B cell (primary cell): ENCODE results near the gene CPA2. TPM values are rescaled to one million over a fixed set of nuclear protein-coding genes. Genes with fewer than 3 reads are reported as not detected.

ENCODE experiments used
- ATAC-seq: fragments of 200-7000 bp; cut with Tn5 transposase; one replicate; pipeline ENCODE4 v1.10.0; 2021; ENCODE audit warnings: low read depth, mild to moderate bottlenecking, moderate number of reproducible peaks, moderate library complexity
- CTCF ChIA-PET: fragments of 350-600 bp; sonication (Branson Sonifier 250); formaldehyde crosslinking; loops from one replicate; lab custom pipeline; 2021; ENCODE audit warnings: antibody characterized with exemption, inconsistent platforms; lab: Charles Lee
- POLR2A ChIA-PET: fragments of 350-600 bp; sonication (Branson Sonifier 250); formaldehyde crosslinking; loops from one replicate; lab custom pipeline; 2021; ENCODE audit warnings: antibody characterized with exemption; lab: Charles Lee
- DNase-seq: peaks from one replicate; pipeline ENCODE4 v3.0.0; 2013
- H2AFZ ChIP-seq: 2 replicates; pipeline ENCODE4 v1.6.1; 2012; ENCODE audit warnings: mild to moderate bottlenecking, low read depth, low read length; ENCODE audit not compliant: insufficient read depth, poor library complexity, severe bottlenecking
- H3K27ac ChIP-seq, 2 donors: 1 replicate in 1 of 2; 2 replicates in 1 of 2; pipeline ENCODE4 v1.5.1; 2012 to 2013; ENCODE audit warnings: low read length in 2 of 2, mild to moderate bottlenecking in 2 of 2, moderate library complexity in 1 of 2
- H3K27me3 ChIP-seq, 4 experiments: fragments of 200-600 bp in 1 of 4; sonication (generic) in 1 of 4; replicated peaks in 1 of 4; 1 replicate in 2 of 4; 2 replicates in 2 of 4; pipeline versions ENCODE4 v1.6.1 to v1.7.0; 2013 to 2016; ENCODE audit warnings: low read length in 3 of 4, mild to moderate bottlenecking in 2 of 4, mixed read lengths in 1 of 4, moderate library complexity in 1 of 4; ENCODE audit not compliant: insufficient read depth in 4 of 4, control insufficient read depth in 3 of 4; ENCODE audit errors: control extremely low read depth in 1 of 4
- H3K36me3 ChIP-seq, 2 experiments: replicated peaks in 1 of 2; 1 replicate in 1 of 2; 2 replicates in 1 of 2; pipeline versions ENCODE4 v1.6.1 to v1.7.1; 2013; ENCODE audit warnings: low read length in 1 of 2; ENCODE audit not compliant: insufficient read depth in 2 of 2, control insufficient read depth in 1 of 2; ENCODE audit errors: control extremely low read depth in 1 of 2, extremely low read depth in 1 of 2
- H3K4me1 ChIP-seq, 2 donors: fragments of 200-600 bp in 1 of 2; sonication (generic) in 1 of 2; 1 replicate in 1 of 2; 2 replicates in 1 of 2; pipeline versions ENCODE4 v1.5.1 to v1.6.1; 2013 to 2017; ENCODE audit warnings: low read length in 2 of 2; ENCODE audit not compliant: control insufficient read depth in 2 of 2, insufficient read depth in 2 of 2
- H3K4me2 ChIP-seq: replicated peaks from 2 replicates; pipeline ENCODE3; 2012; ENCODE audit warnings: mild to moderate bottlenecking, low read depth, low read length; ENCODE audit not compliant: poor library complexity, severe bottlenecking
- H3K4me3 ChIP-seq, 5 experiments: fragments of 200-600 bp in 1 of 5; sonication (generic) in 1 of 5; 1 replicate in 3 of 5; 2 replicates in 2 of 5; pipeline versions ENCODE4 v1.5.1 to v1.7.0; 2011 to 2016; ENCODE audit warnings: low read length in 4 of 5, mild to moderate bottlenecking in 4 of 5, low read depth in 2 of 5, control low read depth in 1 of 5, moderate library complexity in 1 of 5; ENCODE audit not compliant: insufficient read depth in 1 of 5; ENCODE audit errors: control extremely low read depth in 1 of 5, extremely low read depth in 1 of 5
- H3K79me2 ChIP-seq: fragments of 200-600 bp; sonication (generic); one replicate; pipeline ENCODE4 v1.6.0; 2016; ENCODE audit warnings: low read length; ENCODE audit not compliant: control insufficient read depth, insufficient read depth
- H3K9ac ChIP-seq: fragments of 200-600 bp; sonication (generic); 2 replicates; pipeline ENCODE4 v1.6.1; 2017; ENCODE audit warnings: mild to moderate bottlenecking, low read length, moderate library complexity
- H3K9me3 ChIP-seq, 3 donors: one replicate each; pipeline versions ENCODE4 v1.6.1 to v1.7.1; 2013; ENCODE audit warnings: low read length in 2 of 3; ENCODE audit not compliant: control insufficient read depth in 2 of 3, insufficient read depth in 1 of 3; ENCODE audit errors: control extremely low read depth in 1 of 3
- H4K20me1 ChIP-seq: 2 replicates; pipeline ENCODE4 v1.6.0; 2012; ENCODE audit warnings: mild to moderate bottlenecking, low read length; ENCODE audit not compliant: insufficient read depth, control insufficient read depth, poor library complexity, severe bottlenecking
- H3K27ac Mint-ChIP-seq: one replicate; pipeline ENCODE4 v1.8.0; 2021; ENCODE audit warnings: mixed read lengths
- H3K27me3 Mint-ChIP-seq: one replicate; pipeline ENCODE4 v1.8.0; 2021; ENCODE audit warnings: mixed read lengths
- H3K4me1 Mint-ChIP-seq: one replicate; pipeline ENCODE4 v1.8.0; 2021; ENCODE audit warnings: mixed read lengths
- H3K4me3 Mint-ChIP-seq: one replicate; pipeline ENCODE4 v1.8.0; 2021; ENCODE audit warnings: mixed read lengths
- H3K9me3 Mint-ChIP-seq: one replicate; pipeline ENCODE4 v1.8.0; 2022; ENCODE audit warnings: mixed read lengths; ENCODE audit not compliant: insufficient read depth
- EZH2 ChIP-seq: IDR thresholded peaks from 2 replicates; pipeline ENCODE4 v1.6.1; 2012; ENCODE audit warnings: borderline replicate concordance, low read depth, mild to moderate bottlenecking, moderate library complexity, low read length; ENCODE audit not compliant: insufficient read depth, poor library complexity, severe bottlenecking
- WGBS: methylation state at CpG from one replicate; pipeline ENCODE4 v1.1.5; 2013; ENCODE audit warnings: missing lambda C conversion rate; ENCODE audit not compliant: insufficient coverage; 5-methylcytosine and 5-hydroxymethylcytosine counted together
- intact Hi-C: fragments of 100-400 bp; cut with micrococcal nuclease; formaldehyde crosslinking; loops from one replicate; pipeline ENCODE4 v1.10.0; 2022
- polyA plus RNA-seq: library from polyadenylated mRNA; depleted of rRNA; stranded (reverse); fragments of >200 nt; gene quantifications from 2 replicates; pipeline ENCODE4 v1.2.3, GENCODE V29; 2012
- total RNA-seq, 2 donors: library from RNA; stranded (reverse); fragments of 120-200 nt in 1 of 2; gene quantifications; 1 replicate in 1 of 2; 2 replicates in 1 of 2; pipeline versions ENCODE4 v1.2.3 to v1.2.4, GENCODE V29; 2013 to 2022
- TF ChIP-seq, protein P1 (sequence below): fragments of 200-600 bp; IDR thresholded peaks from one replicate; pipeline ENCODE4 v1.8.0; 2022; ENCODE audit warnings: antibody characterized with exemption, mild to moderate bottlenecking

Gene CPA2
- total and polyA plus RNA-seq, 2 donors (not counting 1 experiment from before 2014, with no cell fraction given), result not detected

DNA sequence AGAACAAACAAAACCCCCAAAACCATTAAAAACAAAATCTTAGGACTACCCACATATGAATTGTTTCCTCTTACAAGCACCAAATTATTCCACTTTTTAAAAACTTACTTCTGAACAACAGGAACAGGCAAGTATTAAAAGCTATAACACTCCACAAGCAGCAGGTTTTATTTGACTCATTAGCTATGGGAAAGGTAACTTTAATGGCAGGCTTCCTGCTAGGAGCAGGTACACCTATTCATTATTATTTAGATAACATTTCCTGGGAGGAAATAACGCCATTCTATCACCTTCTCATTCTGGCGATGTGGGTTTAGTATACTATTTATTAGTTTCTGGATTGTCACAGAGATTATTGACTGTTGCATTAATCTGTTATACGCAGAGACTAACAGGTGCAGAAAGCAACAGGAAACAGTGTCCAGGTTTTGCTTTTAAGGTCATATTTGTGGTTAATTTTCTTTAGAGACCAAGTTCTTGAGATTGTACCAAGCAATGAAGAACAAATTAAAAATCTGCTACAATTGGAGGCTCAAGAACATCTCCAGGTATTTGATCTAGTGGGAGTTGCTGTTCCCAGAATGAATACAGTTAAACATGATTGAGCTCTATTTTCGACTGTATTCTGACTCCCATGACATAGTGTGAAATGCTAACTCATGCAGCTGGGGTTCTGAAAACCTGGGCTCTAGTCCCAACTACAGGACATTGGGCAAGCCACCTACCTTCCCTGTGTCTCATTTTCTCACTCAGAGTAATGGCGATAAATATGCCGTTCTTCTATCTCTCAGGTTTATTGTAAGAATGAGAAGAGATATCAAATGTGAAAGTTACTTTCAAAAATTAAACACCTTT, 2.0 kb downstream of the CPA2 start:
- Histone ChIP-seq H2AFZ (no peak overlapping the region), H3K27me3 (peaks cover 0 to 4% (median under 1%) of the 10 kb centered on the region in 4 experiments), H3K4me2 (no peak overlapping the region), H4K20me1 (no peaks in the 10 kb centered on the region), H3K79me2 (no peaks in the 10 kb centered on the region), H3K9ac (no peak overlapping the region), H3K9me3 (peaks cover 0 to 7% (median 0%) of the 10 kb centered on the region in 3 donors), H3K36me3 (no peaks in the 10 kb centered on the region), H3K27ac (no peak overlapping the region), H3K4me3 (no peak overlapping the region), H3K4me1 (peaks cover 0 to 2% of the 10 kb centered on the region in 2 donors)
- Mint-ChIP-seq H3K27me3 (peaks cover 26% of the 10 kb centered on the region), H3K4me1 (no peaks in the 10 kb centered on the region), H3K9me3 (no peaks in the 10 kb centered on the region), H3K27ac (no peak overlapping the region), H3K4me3 (no peak overlapping the region)
- ChIA-PET POLR2A (no interaction called here), CTCF (no interaction called here)
- DNase-seq (no peak), ATAC-seq (no peak)
- 44% methylated on average over 2 of the region's 6 CpGs for WGBS
- intact Hi-C loops, result no loop called here
- no peak for TF ChIP-seq EZH2
- TF ChIP-seq, protein P1, sequence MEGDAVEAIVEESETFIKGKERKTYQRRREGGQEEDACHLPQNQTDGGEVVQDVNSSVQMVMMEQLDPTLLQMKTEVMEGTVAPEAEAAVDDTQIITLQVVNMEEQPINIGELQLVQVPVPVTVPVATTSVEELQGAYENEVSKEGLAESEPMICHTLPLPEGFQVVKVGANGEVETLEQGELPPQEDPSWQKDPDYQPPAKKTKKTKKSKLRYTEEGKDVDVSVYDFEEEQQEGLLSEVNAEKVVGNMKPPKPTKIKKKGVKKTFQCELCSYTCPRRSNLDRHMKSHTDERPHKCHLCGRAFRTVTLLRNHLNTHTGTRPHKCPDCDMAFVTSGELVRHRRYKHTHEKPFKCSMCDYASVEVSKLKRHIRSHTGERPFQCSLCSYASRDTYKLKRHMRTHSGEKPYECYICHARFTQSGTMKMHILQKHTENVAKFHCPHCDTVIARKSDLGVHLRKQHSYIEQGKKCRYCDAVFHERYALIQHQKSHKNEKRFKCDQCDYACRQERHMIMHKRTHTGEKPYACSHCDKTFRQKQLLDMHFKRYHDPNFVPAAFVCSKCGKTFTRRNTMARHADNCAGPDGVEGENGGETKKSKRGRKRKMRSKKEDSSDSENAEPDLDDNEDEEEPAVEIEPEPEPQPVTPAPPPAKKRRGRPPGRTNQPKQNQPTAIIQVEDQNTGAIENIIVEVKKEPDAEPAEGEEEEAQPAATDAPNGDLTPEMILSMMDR, result no peak

DNA sequence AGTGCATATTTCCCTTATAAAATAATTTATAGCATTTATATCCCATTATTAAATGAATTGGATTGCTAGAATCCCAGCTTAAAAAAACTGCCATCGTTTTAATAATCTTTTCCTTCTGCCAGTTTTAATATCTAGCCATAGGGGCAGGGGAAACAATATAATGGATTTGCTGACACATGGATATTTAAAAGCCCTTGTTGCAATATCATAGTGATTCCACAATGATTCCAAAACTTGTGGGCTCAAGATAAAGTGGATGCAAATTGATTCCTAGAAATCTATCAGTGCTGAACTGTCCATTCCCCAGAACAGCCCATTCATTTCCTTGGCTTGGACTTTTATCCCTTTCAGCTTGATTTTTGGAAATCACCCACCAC, 2.6 kb downstream of the CPA2 start:
- no peak overlapping the region for H2AFZ ChIP-seq
- H3K4me1 Mint-ChIP-seq, result no peaks in the 10 kb centered on the region
- DNase-seq (no peak), ATAC-seq (no peak)
- ChIA-PET CTCF (no interaction called here), POLR2A (no interaction called here)
- peaks cover 0 to 7% (median 0%) of the 10 kb centered on the region in 3 donors for H3K9me3 ChIP-seq
- H3K4me2 ChIP-seq, result no peak overlapping the region
- no CpG with 5 or more reads among the region's 1 CpG for WGBS
- H3K9ac ChIP-seq, result no peak overlapping the region
- intact Hi-C loops, result no loop called here
- no peak overlapping the region for H3K27ac ChIP-seq
- peaks cover 0 to 2% of the 10 kb centered on the region in 2 donors for H3K4me1 ChIP-seq
- no peaks in the 10 kb centered on the region for H4K20me1 ChIP-seq
- H3K4me3 Mint-ChIP-seq, result no peak overlapping the region
- H3K4me3 ChIP-seq, result no peak overlapping the region
- peaks cover 24% of the 10 kb centered on the region for H3K27me3 Mint-ChIP-seq
- H3K79me2 ChIP-seq, result no peaks in the 10 kb centered on the region
- no peaks in the 10 kb centered on the region for H3K9me3 Mint-ChIP-seq
- TF ChIP-seq, protein P1, result no peak
- TF ChIP-seq EZH2, result no peak
- no peak overlapping the region for H3K27ac Mint-ChIP-seq
- peaks cover 0 to 4% (median 2%) of the 10 kb centered on the region in 4 experiments for H3K27me3 ChIP-seq
- no peaks in the 10 kb centered on the region for H3K36me3 ChIP-seq
